Stimulated activated memory B cell treated with anti-CD40 and anti-IgM and Interleukin-4, amounts not matched to agents 10 μg/mL and 1 μg/mL and 100 μg/mL, for 72 hours (primary cell): ENCODE results near the gene OR2J1.
"Not testable (repeated sequence)": the region's sequence is repeated elsewhere in the genome, so short reads cannot be mapped to it uniquely, and the experiment has no call there.

Experiments
- ATAC-seq: fragments of 150-1000 bp; cut with Tn5 transposase; 2 replicates; pipeline ENCODE4 v1.10.0; 2021
- H3K27ac Mint-ChIP-seq: one replicate; pipeline ENCODE4 v1.8.0; 2022; ENCODE audit warnings: mild to moderate bottlenecking, mixed read lengths
- H3K27me3 Mint-ChIP-seq: one replicate; pipeline ENCODE4 v1.8.0; 2022; ENCODE audit warnings: mixed read lengths
- H3K36me3 Mint-ChIP-seq: one replicate; pipeline ENCODE4 v1.8.0; 2022; ENCODE audit warnings: mixed read lengths
- H3K4me1 Mint-ChIP-seq: one replicate; pipeline ENCODE4 v1.8.0; 2022; ENCODE audit warnings: mixed read lengths
- H3K4me3 Mint-ChIP-seq: one replicate; pipeline ENCODE4 v1.8.0; 2022; ENCODE audit warnings: mild to moderate bottlenecking, moderate library complexity, mixed read lengths
- H3K9me3 Mint-ChIP-seq: one replicate; pipeline ENCODE4 v1.8.0; 2022; ENCODE audit warnings: mixed read lengths

Gene OR2J1

DNA sequence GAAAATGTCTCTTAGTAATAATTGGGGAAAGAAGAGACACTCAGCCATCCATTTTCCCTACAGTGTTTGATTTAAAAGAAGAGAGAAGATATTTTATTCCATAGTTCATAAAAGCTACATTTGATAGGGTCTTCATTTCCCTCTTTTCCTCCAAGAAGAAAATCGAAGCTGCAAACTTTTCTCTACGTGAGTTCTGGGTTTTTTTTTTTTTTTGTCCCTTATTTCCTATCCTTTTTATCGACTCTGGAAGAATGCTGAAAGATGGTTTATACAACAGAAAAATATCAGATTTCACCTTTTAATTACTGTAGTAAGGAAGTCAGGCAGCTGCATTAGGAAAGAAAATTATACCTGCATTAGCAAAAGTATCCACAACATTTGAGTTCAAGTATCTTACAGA, at the start of gene OR2J1:
Gene OR2J1, plus strand, starts transcription at position 301 of the 400 bp plus-strand sequence. CDS start 1,453 bp downstream, outside the sequence.
- Mint-ChIP-seq H3K9me3 (no peaks in the 10 kb centered on the region), H3K4me1 (no peaks in the 10 kb centered on the region), H3K27ac (no peak within 1 kb of the TSS), H3K4me3 (no peak within 1 kb of the TSS), H3K36me3 (no peaks in the 10 kb centered on the region), H3K27me3 (peaks cover 9% of the 10 kb centered on the region)
- no peak for ATAC-seq

GRCh38 chr6:29051680-29052079, 47.6 kb upstream of the OR2J1 start:
- no peak for ATAC-seq
- peaks cover 39% of the 10 kb centered on the region for H3K27me3 Mint-ChIP-seq
- H3K4me3 Mint-ChIP-seq: no peak overlapping the region
- no peaks in the 10 kb centered on the region for H3K36me3 Mint-ChIP-seq
- H3K27ac Mint-ChIP-seq: no peak overlapping the region
- H3K4me1 Mint-ChIP-seq: no peaks in the 10 kb centered on the region
- peaks cover 9% of the 10 kb centered on the region for H3K9me3 Mint-ChIP-seq

DNA sequence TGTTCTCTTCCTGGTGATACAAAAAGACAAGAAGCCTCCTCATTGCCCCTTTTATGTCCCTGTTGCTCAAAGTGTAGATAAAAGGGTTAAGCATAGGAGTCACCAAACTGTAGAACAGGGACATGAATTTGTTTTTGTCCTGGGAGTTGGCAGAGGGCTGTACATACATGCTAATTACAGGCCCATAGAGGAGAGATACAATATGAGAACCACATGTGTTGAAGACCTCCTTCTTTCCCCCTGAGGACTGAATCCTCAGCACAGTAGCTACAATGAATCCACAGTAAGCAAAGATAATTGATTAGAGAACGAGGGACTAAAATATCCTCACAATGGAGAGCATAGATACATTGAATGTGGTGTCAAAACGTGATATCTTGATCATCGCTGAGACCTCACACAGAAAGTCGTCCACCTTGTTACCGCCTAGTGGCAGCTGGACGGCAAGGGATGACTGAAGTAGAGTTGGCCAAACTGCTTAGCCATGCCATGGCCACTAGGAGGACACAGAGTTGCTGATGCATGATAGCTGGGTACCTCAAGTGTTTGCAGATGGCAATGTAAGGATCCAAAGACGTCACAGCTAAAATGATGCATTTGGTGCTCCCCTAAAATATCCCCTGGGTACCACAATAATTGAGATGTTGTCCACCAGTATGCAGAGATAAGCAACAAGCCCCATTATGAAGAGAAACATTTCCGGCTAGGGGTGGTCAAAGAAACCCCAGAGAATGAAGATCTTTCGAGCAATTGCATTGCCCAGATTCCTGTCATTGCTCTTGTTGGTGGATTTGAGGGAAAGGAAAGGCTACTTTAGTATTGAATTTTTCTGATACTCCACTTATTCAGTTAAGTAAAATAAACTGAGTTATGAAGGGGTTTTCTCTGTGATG, 27.2 kb upstream of the OR2J1 start:
- no peaks in the 10 kb centered on the region for H3K36me3 Mint-ChIP-seq
- no peak overlapping the region for H3K4me3 Mint-ChIP-seq
- ATAC-seq: peak; percentile 57
- no peaks in the 10 kb centered on the region for H3K9me3 Mint-ChIP-seq
- H3K27ac Mint-ChIP-seq: no peak overlapping the region
- no peaks in the 10 kb centered on the region for H3K4me1 Mint-ChIP-seq
- peaks cover 30% of the 10 kb centered on the region for H3K27me3 Mint-ChIP-seq

DNA sequence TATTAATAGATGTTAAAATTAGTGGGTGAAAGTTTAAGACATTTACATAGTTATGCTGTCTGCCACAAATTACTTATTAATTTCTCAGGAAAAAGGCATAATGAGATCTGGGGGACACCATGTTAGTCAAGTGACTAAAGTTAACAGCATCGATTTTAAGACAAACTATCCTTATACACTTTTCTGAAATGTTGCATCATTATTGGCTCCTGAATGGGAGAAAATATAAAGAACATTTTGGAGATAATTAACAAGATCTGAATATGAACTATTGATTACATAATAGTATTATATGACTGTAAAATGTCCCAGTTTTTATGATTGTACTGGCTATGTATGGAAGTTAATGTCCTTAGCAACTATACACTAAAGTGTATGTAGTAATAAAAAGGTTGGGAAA, 20.1 kb upstream of the OR2J1 start:
- ATAC-seq: no peak
- Mint-ChIP-seq H3K4me3 (no peak overlapping the region), H3K36me3 (no peaks in the 10 kb centered on the region), H3K9me3 (no peaks in the 10 kb centered on the region), H3K27me3 (peaks cover 31% of the 10 kb centered on the region), H3K27ac (no peak overlapping the region), H3K4me1 (no peaks in the 10 kb centered on the region)

- Mint-ChIP-seq H3K4me1 (no peaks in the 10 kb centered on the region), H3K36me3 (no peaks in the 10 kb centered on the region), H3K4me3 (no peak overlapping the region), H3K27me3 (peaks cover 20% of the 10 kb centered on the region), H3K27ac (no peak overlapping the region), H3K9me3 (no peaks in the 10 kb centered on the region)
- no peak for ATAC-seq
Measured at GRCh38 chr6:29081312-29081711, 18.0 kb upstream of the OR2J1 start.

DNA sequence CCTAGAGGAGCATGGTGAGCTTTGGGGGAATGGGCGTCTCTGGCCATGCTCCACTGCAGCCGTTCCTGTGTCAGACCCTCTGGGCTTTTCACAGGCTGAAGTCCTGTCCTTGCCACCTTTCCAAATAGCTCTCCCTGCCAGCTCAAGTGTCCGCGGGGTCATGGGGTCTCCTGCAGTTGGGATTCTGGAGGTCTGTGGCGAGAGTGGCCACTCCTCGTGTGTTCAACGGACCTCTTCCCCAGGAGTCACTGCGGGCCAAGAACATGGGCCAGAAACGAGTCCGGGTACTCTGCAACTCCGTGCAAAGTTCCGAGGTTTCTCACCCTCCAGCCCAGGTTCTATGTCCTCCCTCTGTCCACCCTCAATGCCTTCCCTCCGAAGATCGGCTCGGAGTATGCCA, 16.8 kb upstream of the OR2J1 start:
- Mint-ChIP-seq H3K27me3 (peaks cover 20% of the 10 kb centered on the region), H3K4me3 (no peak overlapping the region), H3K9me3 (no peaks in the 10 kb centered on the region), H3K27ac (no peak overlapping the region), H3K36me3 (no peaks in the 10 kb centered on the region), H3K4me1 (no peaks in the 10 kb centered on the region)
- ATAC-seq: no peak

DNA sequence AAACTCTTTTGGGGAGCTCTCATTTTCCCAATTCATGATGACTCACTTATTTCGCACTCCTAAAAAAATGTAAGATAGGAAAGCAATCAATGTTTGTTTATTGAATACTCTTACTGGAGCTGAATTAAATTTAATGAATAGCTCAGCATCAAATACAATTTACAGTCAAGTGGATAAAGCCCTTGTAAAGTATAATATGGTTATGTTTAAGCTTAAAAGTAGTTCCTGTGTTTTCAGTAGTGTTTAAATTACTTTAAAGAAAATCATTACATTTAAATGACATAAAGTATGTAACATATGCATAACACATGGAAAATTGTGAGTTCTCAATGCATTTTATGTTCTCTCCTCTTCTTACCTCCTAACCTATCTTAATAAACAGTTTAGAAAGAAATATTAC, 12.1 kb upstream of the OR2J1 start, which contains the start of gene OR2B3:
Gene OR2B3, minus strand, starts transcription at position 101 of the 400 bp plus-strand sequence. Its CDS starts 65 bp downstream, at position 36.
- Mint-ChIP-seq H3K4me3 (no peak within 1 kb of the TSS), H3K4me1 (no peaks in the 10 kb centered on the region), H3K27ac (no peak within 1 kb of the TSS), H3K27me3 (peaks cover 25% of the 10 kb centered on the region), H3K9me3 (no peaks in the 10 kb centered on the region), H3K36me3 (no peaks in the 10 kb centered on the region)
- no peak for ATAC-seq

- no peak for ATAC-seq
- H3K27me3 Mint-ChIP-seq: peaks cover 25% of the 10 kb centered on the region
- no peak overlapping the region for H3K4me3 Mint-ChIP-seq
- H3K4me1 Mint-ChIP-seq: no peaks in the 10 kb centered on the region
- no peaks in the 10 kb centered on the region for H3K36me3 Mint-ChIP-seq
- H3K27ac Mint-ChIP-seq: no peak overlapping the region
- H3K9me3 Mint-ChIP-seq: no peaks in the 10 kb centered on the region
Measured at GRCh38 chr6:29092957-29093356, 6.3 kb upstream of the OR2J1 start.

- Mint-ChIP-seq H3K9me3 (no peaks in the 10 kb centered on the region), H3K4me3 (no peak overlapping the region), H3K36me3 (no peaks in the 10 kb centered on the region), H3K27me3 (peaks cover 9% of the 10 kb centered on the region), H3K4me1 (no peaks in the 10 kb centered on the region), H3K27ac (no peak overlapping the region)
- ATAC-seq: no peak
Measured at GRCh38 chr6:29097803-29098202, 1.5 kb upstream of the OR2J1 start.

GRCh38 chr6:29107758-29108157, 8.5 kb downstream of the OR2J1 start, which contains the start of gene OR2J3:
TSS of gene OR2J3 (plus strand) at chr6:29108058. CDS start at chr6:29111891, 3,833 bp downstream.
- no peaks in the 10 kb centered on the region for H3K4me1 Mint-ChIP-seq
- H3K27ac Mint-ChIP-seq: no peak within 1 kb of the TSS
- peaks cover 36% of the 10 kb centered on the region for H3K27me3 Mint-ChIP-seq
- no peaks in the 10 kb centered on the region for H3K36me3 Mint-ChIP-seq
- H3K9me3 Mint-ChIP-seq: peaks cover 4% of the 10 kb centered on the region
- no peak for ATAC-seq
- no peak within 1 kb of the TSS for H3K4me3 Mint-ChIP-seq

- Mint-ChIP-seq H3K9me3 (no peaks in the 10 kb centered on the region), H3K36me3 (no peaks in the 10 kb centered on the region), H3K27me3 (peaks cover 40% of the 10 kb centered on the region), H3K4me3 (no peak overlapping the region), H3K27ac (no peak overlapping the region), H3K4me1 (no peaks in the 10 kb centered on the region)
- peak; percentile 47 for ATAC-seq
Measured at GRCh38 chr6:29112135-29112534, 12.8 kb downstream of the OR2J1 start.

- H3K27ac Mint-ChIP-seq, H3K9me3 Mint-ChIP-seq, ATAC-seq, H3K4me1 Mint-ChIP-seq, H3K4me3 Mint-ChIP-seq, H3K36me3 Mint-ChIP-seq: not testable (repeated sequence)
- H3K27me3 Mint-ChIP-seq: peaks cover 26% of the 10 kb centered on the region
Measured at GRCh38 chr6:29114964-29115363, 15.7 kb downstream of the OR2J1 start.

DNA sequence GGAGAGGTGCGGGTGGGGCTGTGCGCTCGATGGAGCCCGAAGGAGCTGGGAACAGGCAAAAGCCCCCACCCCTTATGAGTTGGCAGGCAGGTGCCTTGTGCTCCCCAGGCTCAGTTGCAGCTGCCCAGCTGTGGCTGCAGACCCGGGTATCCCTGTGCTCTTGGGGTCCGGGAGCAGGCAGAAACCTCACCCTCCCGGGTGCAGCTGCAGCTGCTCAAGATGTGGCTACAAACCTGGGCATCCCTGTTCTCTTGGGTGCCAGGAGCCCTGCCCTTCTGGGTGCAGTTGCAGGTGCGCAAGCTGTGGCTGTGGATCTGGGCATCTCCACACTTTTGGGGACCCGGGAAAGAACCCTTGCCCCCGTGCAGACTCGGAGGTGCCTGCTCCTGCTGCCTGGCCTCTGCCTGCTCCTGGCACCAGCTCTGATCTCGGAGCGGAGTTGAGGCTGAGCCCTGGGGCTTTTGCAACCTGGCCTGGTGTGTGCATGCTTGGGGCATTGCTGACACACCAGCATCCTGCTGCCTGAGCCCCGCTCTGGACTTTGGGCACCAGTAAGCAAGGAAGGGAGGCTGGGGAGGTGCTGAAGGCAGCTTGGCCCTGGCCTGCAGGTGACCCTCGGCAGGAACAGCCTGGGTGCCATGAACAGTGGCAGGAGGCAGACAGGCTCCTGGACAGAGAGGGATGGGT, 30.2 kb downstream of the OR2J1 start:
- peaks cover 21% of the 10 kb centered on the region for H3K27me3 Mint-ChIP-seq

GRCh38 chr6:29130644-29131043, 31.4 kb downstream of the OR2J1 start:
- Mint-ChIP-seq H3K27me3 (peaks cover 18% of the 10 kb centered on the region), H3K4me3 (no peak overlapping the region), H3K9me3 (no peaks in the 10 kb centered on the region), H3K36me3 (no peaks in the 10 kb centered on the region), H3K4me1 (no peaks in the 10 kb centered on the region), H3K27ac (no peak overlapping the region)
- ATAC-seq: peak; percentile 39

More for the DNA sequence above, 30.2 kb downstream of the OR2J1 start:
- Mint-ChIP-seq H3K4me3 (no peak overlapping the region), H3K9me3 (no peaks in the 10 kb centered on the region), H3K36me3 (no peaks in the 10 kb centered on the region), H3K4me1 (no peaks in the 10 kb centered on the region), H3K27ac (no peak overlapping the region)
- no peak for ATAC-seq

DNA sequence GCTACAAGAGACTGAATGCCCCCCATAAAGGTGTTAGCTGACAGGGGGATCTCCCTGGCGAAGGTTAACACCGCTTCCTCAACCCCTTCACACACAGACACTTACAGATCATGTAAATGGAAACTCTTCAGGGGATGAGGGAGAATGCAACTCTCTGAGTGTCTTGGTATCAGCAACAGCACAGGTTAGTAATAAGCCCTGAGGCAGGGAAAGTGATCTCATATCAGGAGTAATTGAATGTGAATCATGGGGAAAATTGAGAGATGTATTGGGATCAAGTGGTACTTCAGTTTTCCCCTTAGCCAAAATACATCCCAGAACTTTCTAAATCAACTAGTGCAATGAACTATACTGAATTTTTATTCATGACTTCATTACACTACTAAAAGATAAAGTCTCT, 32.4 kb downstream of the OR2J1 start:
- H3K4me1 Mint-ChIP-seq: no peaks in the 10 kb centered on the region
- H3K27ac Mint-ChIP-seq: no peak overlapping the region
- ATAC-seq: no peak
- no peaks in the 10 kb centered on the region for H3K9me3 Mint-ChIP-seq
- H3K36me3 Mint-ChIP-seq: no peaks in the 10 kb centered on the region
- peaks cover 12% of the 10 kb centered on the region for H3K27me3 Mint-ChIP-seq
- H3K4me3 Mint-ChIP-seq: no peak overlapping the region

DNA sequence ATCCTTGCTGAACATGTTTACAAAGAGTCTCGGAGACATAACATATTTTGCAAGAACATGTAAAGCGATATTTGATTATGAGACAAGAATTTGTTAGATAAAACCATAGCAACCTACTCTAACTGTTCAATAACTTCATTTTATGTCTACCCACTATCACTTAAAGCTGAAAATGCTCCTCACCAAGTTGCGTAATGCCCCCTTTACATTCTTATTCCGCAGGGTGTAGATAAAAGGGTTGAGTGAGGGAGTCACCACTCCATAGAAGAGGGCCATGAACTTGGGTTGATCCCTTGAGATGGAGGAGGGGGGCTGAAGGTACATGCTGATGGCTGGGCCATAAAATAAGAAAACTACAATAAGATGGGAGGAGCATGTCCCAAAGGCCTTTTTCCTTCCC, 38.4 kb downstream of the OR2J1 start:
- H3K4me1 Mint-ChIP-seq: no peaks in the 10 kb centered on the region
- peaks cover 9% of the 10 kb centered on the region for H3K27me3 Mint-ChIP-seq
- no peak overlapping the region for H3K4me3 Mint-ChIP-seq
- H3K36me3 Mint-ChIP-seq: no peaks in the 10 kb centered on the region
- no peaks in the 10 kb centered on the region for H3K9me3 Mint-ChIP-seq
- H3K27ac Mint-ChIP-seq: no peak overlapping the region
- ATAC-seq: no peak
